Superior temporal gyrus (tissue), 1 donor: ENCODE results near the gene BBS2.

Experiments used
- DNase-seq: peaks from one replicate; pipeline ENCODE4 v3.0.0-alpha.2; 2016; ENCODE audit errors: extremely low spot score

Gene BBS2, protein sequence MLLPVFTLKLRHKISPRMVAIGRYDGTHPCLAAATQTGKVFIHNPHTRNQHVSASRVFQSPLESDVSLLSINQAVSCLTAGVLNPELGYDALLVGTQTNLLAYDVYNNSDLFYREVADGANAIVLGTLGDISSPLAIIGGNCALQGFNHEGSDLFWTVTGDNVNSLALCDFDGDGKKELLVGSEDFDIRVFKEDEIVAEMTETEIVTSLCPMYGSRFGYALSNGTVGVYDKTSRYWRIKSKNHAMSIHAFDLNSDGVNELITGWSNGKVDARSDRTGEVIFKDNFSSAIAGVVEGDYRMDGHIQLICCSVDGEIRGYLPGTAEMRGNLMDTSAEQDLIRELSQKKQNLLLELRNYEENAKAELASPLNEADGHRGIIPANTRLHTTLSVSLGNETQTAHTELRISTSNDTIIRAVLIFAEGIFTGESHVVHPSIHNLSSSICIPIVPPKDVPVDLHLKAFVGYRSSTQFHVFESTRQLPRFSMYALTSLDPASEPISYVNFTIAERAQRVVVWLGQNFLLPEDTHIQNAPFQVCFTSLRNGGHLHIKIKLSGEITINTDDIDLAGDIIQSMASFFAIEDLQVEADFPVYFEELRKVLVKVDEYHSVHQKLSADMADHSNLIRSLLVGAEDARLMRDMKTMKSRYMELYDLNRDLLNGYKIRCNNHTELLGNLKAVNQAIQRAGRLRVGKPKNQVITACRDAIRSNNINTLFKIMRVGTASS

DNA sequence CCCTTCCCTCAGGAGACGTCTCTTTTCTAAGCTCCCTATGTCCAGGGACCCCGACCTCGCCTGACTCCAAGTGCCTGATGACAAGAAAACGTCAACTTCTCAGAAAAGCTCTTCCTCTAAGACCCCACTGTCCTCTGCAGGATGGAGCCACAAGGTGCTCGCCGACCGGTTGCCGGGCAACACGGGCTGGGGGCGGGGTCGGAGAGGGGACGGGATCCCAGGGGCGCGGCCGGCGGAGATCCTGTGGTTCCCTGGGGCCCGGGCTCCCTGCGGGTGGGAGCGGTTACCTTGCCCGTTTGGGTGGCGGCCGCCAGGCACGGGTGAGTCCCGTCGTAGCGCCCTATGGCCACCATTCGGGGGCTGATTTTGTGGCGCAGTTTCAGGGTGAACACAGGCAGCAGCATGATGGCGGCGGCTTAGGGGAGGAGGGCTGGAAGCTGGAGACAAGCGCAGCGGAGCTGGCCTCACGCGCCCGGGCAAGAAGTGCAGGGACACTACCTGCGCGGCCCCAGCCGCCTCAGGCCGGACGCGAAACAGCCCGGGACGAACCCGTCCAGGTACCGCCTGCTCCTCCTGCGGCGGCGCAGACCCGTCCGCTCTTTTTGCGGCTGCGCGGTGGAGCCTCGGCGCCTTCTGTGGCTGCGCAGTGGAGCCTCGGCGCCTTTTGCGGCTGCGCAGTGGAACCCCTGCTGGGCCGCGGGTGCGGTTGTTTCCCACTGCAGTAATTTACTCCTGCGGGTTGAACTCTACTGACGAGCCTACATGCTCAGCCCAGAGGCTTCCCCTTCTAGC lies at the start of gene BBS2:
Gene BBS2 (minus strand): TSS at position 566 of the 792 bp plus-strand sequence. CDS start 162 bp downstream, at position 404.
- DNase-seq = peak; percentile 94

DNA sequence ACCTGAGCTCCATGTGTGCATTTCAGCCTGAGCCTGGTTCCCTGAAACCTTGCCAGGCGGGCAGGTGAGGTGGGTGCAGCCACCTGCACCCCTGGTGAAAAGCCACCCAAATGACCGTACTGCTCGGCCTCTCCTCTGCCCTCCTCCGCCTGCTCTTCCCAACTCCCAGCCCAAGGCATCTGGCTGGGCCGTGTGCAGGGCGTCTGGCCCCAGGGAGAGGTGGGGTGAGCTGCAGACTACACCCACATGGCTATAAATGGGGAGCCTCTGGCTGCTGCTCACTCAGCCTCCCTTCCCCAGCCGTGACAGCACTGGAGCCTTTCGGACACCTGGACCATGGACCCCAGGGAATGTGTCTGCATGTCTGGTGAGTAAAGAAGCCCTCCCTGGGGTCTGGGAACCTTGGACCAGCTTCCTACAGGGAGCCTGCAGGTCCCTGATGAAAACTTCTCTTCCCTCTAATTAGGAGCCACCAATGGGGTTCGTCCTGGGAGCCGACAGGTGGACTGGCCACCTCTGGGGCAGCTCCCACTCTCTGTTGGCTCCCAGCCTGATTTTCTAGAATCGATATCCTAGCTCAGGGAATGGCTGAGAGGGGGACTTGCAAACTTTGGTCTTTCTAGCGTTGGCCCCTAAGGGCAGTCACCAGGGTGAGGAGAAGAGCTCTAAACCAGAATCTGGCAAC lies 45.1 kb upstream of the BBS2 start, which contains the start of gene MT4:
Gene MT4 (plus strand): TSS at position 281 of the 685 bp plus-strand sequence. CDS start 56 bp downstream, at position 337.
- DNase-seq = no peak

DNA sequence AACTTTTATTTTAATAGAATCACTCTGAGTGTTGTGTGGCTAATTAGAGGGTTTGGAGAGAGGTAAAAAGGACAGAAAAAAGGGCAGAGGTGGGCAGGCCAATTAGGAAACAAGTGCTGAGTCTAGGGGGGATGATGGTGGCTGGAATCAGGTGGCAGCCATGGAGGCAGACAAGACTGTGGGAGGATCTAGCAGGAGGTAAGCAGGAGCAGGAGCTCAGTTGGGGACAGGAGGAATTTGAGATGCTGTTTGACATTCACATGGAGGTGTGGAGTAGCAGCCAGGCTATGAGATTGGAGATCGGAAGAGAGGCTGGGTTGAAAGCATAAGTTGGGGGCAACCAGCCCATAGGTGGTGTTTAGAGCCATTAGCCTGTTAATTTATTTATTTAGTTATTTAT lies 41.3 kb upstream of the BBS2 start:
- DNase-seq = no peak

DNA sequence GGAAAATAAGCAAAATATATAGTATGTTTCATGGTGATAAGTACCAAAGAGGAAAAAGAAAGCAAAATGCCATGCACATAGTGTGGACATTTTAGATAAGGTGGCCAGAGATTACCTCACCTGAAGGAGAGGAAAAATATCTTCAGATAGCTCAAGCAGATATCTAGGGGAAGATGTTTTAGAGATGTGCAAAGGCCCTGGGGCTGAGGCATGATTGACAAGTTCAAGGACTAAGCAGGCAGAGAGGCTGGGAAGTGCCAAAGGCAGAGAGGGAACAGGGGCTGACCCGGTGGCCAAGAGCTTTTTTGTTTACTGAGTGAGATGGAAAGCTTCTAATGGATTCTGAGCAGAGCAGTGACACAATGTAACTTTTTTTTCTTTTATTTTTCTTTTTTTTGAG lies 40.6 kb upstream of the BBS2 start:
- no peak for DNase-seq

DNA sequence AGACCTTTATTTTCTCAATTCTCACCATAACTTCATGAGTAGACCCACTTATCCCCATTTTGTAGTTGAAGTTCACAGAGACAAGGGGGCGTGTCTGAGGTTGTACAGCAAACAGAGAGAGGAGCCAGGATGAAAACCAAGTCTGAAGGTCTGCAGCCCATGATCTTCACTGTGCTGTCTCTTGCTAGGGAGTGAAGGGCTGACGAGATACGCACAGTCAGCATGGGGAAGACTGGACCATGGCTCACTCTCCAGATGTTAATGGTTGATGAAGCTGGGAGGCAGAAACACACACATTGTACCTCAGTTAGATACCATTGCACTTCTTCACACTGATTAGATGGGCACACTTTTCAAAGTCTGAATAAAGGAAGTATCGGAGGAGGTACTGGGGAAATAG lies 39.3 kb upstream of the BBS2 start:
- no peak for DNase-seq

DNA sequence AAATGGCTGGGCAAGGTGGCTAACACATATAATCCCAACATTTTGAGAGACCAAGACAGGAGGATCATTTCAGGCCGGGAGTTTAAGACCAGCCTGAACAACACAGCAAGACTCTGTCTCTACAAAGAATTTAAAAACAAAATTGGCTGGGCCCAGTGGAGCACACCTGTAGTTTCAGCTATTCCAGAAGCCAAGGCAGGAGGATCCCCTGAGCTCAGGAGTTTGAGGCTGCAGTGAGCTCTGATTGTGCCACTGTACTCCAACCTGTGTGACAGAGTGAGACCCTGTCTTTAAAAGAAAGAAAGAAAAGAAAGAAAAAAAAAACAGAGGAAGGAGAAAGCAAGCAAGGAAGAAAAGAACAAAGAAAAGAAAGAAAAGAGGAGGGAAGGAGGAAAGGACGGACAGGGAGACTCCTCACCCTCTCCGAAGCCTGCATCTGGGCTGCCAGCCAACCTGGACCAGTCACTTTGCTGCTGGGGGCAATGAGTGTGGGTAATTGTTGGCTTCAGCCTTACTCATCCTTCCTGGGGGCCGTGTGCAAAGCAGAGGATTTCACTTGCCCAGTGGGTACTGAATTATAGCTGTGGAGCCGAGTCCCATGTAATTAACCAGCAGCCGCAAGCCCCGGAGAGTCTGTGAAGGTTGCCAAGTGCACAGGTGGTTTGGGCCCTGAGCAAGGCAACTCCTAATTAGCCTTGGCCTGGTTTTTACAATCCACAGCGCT lies 38.4 kb upstream of the BBS2 start:
- DNase-seq = peak; percentile 73

DNA sequence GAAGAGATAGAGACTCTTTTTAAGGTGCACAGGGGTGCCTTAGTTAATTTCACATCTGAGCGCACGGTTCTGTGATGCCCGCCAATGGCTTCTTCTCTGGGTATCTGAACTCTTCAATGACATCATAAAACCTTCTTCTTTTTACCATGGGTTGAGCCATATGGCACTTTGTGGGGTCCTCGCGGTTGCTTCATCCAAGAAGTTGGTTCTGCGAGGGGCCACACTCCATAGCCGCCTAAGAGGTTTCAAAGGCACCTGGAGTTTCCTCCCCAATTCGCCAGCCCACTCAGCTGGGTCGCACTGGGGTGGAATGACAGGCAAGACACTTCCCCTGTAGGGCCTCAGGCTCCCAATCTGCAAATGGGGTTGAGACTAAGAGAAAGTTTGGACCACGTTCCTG lies 34.6 kb upstream of the BBS2 start:
- DNase-seq = no peak

DNA sequence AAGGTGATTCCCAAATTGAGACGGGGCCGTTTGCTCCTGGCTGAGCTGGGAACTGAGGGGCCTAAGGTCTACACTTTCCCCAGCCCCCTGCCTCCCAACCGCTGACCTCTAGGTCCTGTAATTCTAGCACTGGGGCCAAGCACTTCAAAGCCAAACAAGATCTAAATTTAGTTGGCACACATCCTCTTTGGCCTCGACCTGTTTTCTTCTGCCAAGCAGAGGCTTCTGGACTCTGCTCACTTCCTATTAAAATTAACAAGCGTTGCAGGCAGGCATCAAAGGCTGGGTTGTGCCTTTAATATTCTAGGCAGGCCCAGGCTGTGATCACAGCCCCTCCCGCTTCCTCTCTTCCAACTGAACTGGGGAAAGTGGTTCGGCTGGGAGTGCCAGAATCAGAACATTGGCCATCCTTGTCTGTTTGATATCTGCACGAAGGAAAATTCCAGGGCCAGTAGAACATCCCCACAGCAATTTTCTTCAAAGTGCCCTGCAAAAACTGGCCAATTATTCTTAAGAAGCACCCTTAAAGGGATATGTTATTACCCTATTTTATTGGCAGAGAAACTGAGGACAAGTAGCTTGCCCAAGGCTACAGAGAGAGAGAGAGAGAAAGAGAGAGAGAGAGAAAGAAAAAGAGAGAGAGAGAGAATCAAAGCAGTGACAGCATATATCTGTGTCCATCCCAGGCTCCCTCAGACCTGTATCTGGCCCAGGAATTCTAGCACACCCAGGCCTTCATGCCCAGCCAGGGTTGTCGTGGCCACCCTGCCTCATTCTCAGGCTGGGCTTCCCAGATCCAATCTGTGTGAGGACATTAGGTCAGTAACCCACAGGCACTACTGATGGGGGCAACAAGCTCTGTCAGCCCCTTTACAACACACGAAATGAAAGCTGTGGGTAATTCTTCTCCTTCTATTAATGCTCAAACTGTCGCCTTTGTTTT lies 32.2 kb upstream of the BBS2 start:
- DNase-seq = peak; percentile 89

DNA sequence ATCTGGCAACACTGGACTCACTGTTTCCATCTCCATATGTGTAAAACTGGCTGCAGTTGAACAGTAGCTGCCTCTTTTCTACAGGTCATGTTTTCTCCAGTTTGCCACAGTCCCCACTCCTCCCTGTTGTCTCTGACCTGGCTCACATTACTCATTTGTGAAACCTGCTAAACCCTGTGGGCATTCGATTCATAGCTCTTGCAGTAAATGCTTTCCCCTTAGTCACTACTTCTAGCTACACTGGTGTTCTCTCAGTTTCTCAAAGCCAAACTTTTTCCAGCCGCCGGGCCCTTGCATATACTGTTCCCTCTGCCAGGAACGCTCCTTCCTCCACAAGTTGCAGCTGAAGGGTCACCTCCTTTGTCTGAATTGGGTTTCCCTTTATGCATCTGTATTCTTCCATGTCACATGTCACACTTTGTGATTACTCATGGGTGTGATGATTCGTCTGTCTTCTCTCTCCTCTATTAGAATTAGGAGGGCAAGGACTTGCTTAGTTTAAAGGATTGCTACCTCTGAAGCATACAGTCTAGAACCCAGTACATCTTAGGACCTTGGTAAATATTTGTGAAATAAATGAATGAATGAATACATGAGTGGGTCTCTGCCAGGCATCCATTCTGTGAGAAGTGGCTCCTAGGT lies 30.0 kb upstream of the BBS2 start:
- peak; percentile 29 for DNase-seq

DNA sequence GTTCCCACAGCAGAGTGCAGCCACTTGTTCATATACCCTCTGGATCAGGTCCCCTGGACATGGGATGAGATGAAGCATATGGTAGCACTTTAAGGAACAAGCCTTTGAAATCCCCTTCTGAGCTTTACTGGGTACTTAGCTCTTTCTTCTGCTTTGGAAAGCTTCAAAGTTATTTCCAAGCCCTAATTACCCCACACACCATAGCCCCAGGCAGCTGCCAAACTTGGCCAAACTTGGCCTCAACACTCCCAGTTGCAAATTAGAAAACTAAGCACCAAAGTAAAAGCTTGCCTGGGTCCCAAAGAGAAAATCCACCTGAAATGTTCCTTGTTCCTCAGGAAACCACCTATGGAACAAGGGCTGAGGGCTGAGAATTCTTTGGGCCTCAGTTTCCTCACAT lies 29.3 kb upstream of the BBS2 start:
- DNase-seq = no peak

DNA sequence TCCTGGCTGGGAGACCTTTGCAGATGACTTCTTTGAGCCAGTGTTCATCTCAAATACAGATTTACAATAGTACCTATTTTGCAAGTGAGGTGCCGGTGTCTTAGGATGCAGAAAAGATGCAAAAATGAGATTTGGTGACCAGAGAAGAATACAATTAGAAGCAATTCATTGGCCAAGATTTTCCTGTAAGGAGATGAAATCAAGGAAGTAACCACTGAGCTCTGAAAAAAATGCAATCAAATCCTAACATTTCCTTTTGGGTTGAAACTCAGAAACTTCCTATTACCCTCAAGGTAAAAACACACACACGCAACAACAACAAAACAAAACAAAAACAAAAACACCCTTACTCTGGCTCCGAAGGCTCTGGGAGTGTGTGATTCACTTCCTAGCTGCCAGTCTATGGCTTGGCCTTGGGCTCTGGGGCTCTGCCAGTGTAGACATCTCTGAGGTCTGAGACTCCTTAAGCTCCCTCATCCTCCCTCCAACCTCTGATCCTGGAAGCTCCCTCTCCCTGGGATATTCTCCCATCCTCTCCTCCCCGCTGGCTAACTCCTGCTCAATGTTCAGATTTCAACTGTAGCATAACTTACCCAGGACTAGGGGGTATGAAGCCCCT lies 28.2 kb upstream of the BBS2 start:
- DNase-seq = peak; percentile 57

DNA sequence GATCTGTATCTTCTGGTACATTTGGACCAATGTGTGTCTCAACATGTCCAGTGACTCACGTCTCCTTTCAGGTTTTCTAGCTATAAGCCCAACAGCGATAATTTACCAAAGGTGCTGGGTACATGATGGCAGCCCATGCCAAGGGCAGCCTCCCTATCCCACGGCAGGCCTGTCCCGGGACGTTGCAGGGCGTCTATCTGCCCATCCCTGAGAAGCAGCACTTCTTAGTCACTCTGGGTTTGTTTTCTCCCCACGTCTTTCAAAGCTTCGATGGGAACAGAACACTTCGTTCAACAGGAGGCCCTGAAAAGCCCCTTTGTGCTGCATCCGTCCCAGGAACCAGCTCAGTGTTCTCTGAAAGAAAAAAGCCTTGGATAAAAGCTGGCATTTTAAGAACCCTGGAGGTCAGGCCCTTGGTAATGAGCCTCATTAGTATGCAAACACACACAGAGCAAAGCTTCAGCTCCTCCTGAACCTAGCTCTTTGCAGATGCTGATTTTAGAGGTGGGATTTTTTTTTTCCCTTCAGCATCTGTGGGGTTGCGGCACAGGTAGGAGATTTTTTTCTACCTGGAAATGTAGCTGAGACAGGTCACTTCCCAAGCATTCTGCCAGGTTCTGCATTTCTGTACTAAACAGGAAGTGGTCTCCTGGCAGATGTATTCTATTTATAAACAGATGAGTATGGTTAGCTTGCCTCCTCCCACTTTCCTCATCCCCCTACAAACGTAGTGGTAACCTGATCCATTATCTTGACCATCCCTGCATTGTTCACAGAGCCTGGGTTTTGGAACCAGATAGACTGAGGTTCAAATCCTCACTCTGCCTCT lies 27.5 kb upstream of the BBS2 start:
- peak; percentile 94 for DNase-seq

DNA sequence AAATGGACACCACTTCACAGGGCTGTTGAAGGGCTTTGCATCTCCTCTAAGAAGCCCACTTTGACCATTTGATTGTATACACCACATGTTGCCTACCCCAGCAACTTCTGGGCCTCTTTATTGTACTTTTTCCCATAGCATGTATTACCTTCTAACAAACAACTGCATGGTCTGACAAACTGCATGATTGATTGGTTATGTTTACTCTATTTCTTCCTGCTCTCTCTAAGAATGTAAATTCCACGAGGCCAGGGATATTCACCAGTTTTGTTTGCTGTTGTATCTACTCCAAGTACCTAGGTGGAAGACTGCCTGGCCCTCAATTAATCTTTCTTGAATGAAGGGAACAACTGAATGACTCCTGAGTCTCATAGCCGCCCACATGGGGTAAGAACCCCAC lies 22.2 kb upstream of the BBS2 start:
- no peak for DNase-seq

DNA sequence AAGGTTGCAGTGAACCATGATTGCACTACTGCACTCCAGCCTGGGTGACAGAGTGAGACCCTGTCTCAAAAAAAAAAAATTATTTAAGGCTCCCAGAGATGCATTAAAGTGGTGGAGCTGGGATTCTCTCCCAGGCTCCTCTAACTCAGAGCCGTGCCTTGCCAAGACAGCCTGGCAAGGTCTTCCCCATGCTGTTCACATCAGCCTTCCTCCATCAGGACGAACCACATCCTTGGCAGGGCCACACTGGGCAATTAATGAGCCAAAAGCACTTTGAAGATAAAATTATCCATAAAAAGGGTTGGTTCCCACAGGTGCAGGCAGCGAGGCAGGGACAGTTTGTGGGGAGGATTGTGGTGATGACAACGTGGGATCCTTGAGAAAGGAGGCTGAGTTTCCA lies 19.8 kb upstream of the BBS2 start:
- DNase-seq = no peak

DNA sequence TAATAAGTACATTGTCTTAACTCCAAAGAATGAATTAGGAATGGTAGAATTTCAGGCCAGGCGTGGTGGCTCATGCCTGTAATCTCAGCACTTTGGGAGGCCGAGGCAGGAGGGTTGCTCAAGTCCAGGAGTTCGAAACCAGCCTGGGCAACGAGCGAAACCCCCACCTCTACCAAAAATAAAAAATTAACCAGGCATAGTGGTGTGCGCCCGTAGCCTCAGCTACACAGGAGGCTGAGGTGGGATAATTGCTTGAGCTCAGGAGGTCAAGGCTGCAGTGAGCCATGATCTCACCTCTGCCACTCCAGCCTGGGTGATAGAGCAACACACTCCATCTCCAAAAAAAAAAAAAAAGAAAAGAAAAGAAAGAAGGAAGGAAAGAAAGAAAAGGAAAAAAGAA lies 18.5 kb upstream of the BBS2 start:
- no peak for DNase-seq

DNA sequence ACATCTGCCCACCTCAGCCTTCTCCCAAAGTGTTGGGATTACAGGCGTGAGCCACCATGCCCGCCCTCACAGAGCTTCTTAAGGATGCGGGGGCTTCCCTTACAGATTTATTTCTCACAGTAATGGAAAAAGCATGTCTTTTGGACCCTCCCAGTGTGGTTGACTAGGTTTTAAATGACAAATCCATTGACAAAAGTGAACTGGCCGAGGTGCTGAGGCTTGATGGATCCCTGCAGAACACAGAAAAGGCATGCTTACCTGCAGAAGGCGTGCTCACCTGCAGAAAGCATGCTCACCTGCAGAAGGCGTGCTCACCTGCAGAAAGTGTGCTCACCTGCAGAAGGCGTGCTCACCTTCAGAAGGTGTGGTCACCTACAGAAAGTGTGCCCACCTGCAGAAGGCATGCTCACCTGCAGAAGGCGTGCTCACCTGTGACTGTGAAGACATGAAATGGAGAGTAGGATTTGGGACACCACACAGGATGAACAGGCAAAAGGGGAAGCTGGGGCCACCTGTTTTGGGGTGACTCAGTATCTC lies 15.1 kb upstream of the BBS2 start:
- DNase-seq = no peak

DNA sequence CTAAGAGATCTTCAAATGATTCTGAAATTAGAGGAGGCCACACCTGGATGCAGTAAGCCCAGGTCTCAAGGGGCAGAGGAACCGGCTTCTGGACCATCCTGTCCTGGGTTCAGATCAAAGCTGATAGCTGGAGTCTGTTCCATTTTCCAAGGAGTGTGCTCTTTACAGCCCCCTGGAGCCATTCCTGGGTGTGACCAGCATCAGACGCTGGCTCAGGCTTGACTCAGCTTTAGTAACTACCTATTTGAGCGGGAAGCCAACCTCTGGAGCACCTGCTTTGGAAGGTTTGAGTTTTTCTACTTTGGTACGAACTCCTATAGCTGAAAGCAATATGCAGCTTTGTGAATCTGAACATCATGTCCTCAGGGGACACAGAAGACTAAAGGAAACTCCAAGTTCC lies 12.9 kb upstream of the BBS2 start:
- DNase-seq = no peak

DNA sequence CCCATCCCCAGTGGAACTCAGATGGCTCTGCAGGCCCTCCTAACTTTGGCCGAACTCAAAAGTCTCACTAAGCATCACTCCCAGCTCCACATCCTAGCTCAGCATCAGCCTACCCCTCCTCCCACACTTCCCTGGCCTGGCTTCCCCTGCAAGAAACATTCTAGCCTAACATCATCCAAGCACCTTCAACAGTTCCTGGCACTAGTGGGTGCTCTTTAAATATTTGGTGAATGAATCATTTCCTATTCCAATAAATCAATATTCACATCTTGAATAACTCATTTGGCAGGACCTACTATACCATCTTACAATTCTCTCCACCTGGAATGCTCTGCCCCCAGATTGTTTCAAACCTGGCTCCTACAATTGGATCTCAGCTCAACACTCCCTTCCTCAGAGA lies 11.0 kb upstream of the BBS2 start:
- DNase-seq = no peak
